ENCODE results near the gene CCDC12. TPM values are rescaled to one million over a fixed set of nuclear protein-coding genes. Genes with fewer than 3 reads are reported as not detected.

The CCDC12 gene
- total and polyA plus RNA-seq, 2 of the 13 experiments (the other 11 are each of a cell fraction or from before 2014, with no cell fraction given) = 30.1 to 49.5 TPM

- no peak for TF ChIP-seq HOXA7 (CRISPR knock-in tag; IDR thresholded peaks at IDR 0.05)
Measured at GRCh38 chr3:46959161-46959511, 17.4 kb downstream of the CCDC12 start (continued).

- no peak for TF ChIP-seq SRSF4 (IDR thresholded peaks at IDR 0.05; ENCODE audit: low read depth, low read length, poor library complexity, severe bottlenecking)
- TF ChIP-seq ZNF800 (CRISPR knock-in tag; IDR thresholded peaks at IDR 0.05) = no peak
- peak; percentile 58; the same call in 1 of the 2 replicates for TF ChIP-seq ZBTB33 (CRISPR knock-in tag; IDR thresholded peaks at IDR 0.05)
- TF ChIP-seq EP300 (IDR thresholded peaks at IDR 0.05; ENCODE audit: low read depth in 2 of 2, low read length in 2 of 2) = no peak
- TF ChIP-seq EP300 (CRISPR knock-in tag; IDR thresholded peaks at IDR 0.05; ENCODE audit: borderline replicate concordance) = no peak
- no peak for TF ChIP-seq ZNF577 (CRISPR knock-in tag; IDR thresholded peaks at IDR 0.05; ENCODE audit: borderline replicate concordance, low read depth)
- H2AFZ ChIP-seq (ENCODE audit: low read length) = no peak overlapping the region
- H4K20me1 ChIP-seq (ENCODE audit: insufficient read depth, low read length) = peaks cover 65% of the 10 kb centered on the region
- peaks cover 3 to 15% of the 10 kb centered on the region in 2 experiments; a peak in 4 of 5 replicates for H3K36me3 ChIP-seq (replicated peaks in 1 of 2; ENCODE audit: control insufficient read depth in 1 of 2, insufficient read depth in 2 of 2, low read length in 2 of 2)
- no peak overlapping the region for H3K27ac ChIP-seq (ENCODE audit: extremely low read length, insufficient read depth, low read length)
- peaks cover 92% of the 10 kb centered on the region for H3K79me2 ChIP-seq (ENCODE audit: insufficient read depth, low read length)
- BruUV-seq (replicated peaks) = no TSS peak
- ChIA-PET POLR2A (interaction anchor here (1.0 to 1.2 kb wide), 2 partner anchors 18 to 21 kb away, joined by 3 to 5 read pairs; partner anchors contain the start of gene CCDC12), CTCF (ENCODE audit: low intra/inter-chr PET ratio, low total read pairs) (no interaction called here)
- H3K4me1 ChIP-seq (ENCODE audit: insufficient read depth, low read length) = peaks cover 91% of the 10 kb centered on the region
- no peaks in the 10 kb centered on the region for H3K9me3 ChIP-seq (ENCODE audit: low read length)
- in situ Hi-C loops (cut with HindIII; ENCODE audit: extremely low pct_ligation_motif_present, low pct_unique_long_range_greater_than_20kb) (no loop called here), intact Hi-C loops (cut with micrococcal nuclease; ENCODE audit: unreplicated experiment) (no loop called here)
- no peak overlapping the region for H3K4me2 ChIP-seq (ENCODE audit: low read depth, low read length)
- DNase-seq (ENCODE audit: low spot score) = no peak
- whole genome bisulfite sequencing (ENCODE audit: low lambda C conversion rate) = 82% methylated on average over 9 of the region's 9 CpGs
- H3K9ac ChIP-seq (ENCODE audit: insufficient read depth, low read depth, low read length) = no peak overlapping the region
- ATAC-seq = no peak
- no peak overlapping the region for H3K4me3 ChIP-seq (replicated peaks in 1 of 3; ENCODE audit: insufficient read depth in 1 of 3, low read depth in 2 of 3, low read length in 3 of 3)
- FAIRE-seq = no peak
- no peaks in the 10 kb centered on the region for H3K27me3 ChIP-seq (ENCODE audit: control insufficient read depth in 1 of 2, insufficient read depth in 2 of 2, low read length in 2 of 2)
Measured at GRCh38 chr3:46958467-46959160, 17.9 kb downstream of the CCDC12 start.
